ENCODE measurements around the gene ASB5. TPM values are rescaled to one million over a fixed set of nuclear protein-coding genes. Genes with fewer than 3 reads are reported as not detected.

Gene ASB5
- total RNA-seq, 3 donors from 2014 or later (not counting 1 experiment from before 2014, with no cell fraction given), result not detected

- no peaks in the 10 kb centered on the region for H3K4me1 ChIP-seq (ENCODE audit: control insufficient read depth, insufficient read depth, low read length)
- Mint-ChIP-seq H3K4me3 (no peak overlapping the region), H3K4me1 (no peaks in the 10 kb centered on the region), H3K9me3 (no peaks in the 10 kb centered on the region), H3K36me3 (no peaks in the 10 kb centered on the region), H3K27ac (no peak overlapping the region), H3K27me3 (ENCODE audit: low read depth in 2 of 2) (peaks cover 0 to 2% of the 10 kb centered on the region in 2 donors)
- TF ChIP-seq CTCF (IDR thresholded peaks at IDR 0.05), result no peak
- H3K4me3 ChIP-seq (ENCODE audit: low read length), result no peak overlapping the region
- 91% methylated on average over 8 of the region's 8 CpGs for WGBS (ENCODE audit: insufficient coverage)
- no peak overlapping the region for H3K27ac ChIP-seq (ENCODE audit: low read length)
- H3K9me3 ChIP-seq (ENCODE audit: control insufficient read depth, insufficient read depth, low read length), result no peaks in the 10 kb centered on the region
- intact Hi-C loops (cut with micrococcal nuclease), result no loop called here
- no peak for ATAC-seq
- peaks cover 2% of the 10 kb centered on the region for H3K27me3 ChIP-seq (ENCODE audit: control insufficient read depth, insufficient read depth, low read length)
- DNase-seq, result no peak
- H3K36me3 ChIP-seq (ENCODE audit: control insufficient read depth, insufficient read depth, low read length), result no peaks in the 10 kb centered on the region
These were observed 27.3 kb downstream of the ASB5 start for GRCh38 chr4:176241703-176242102.

GRCh38 chr4:176238826-176239225 lies 30.2 kb downstream of the ASB5 start:
- DNase-seq (no peak), ATAC-seq (no peak)
- Mint-ChIP-seq H3K9me3 (no peaks in the 10 kb centered on the region), H3K4me1 (no peaks in the 10 kb centered on the region), H3K36me3 (no peaks in the 10 kb centered on the region), H3K4me3 (no peak overlapping the region), H3K27ac (no peak overlapping the region), H3K27me3 (ENCODE audit: low read depth in 2 of 2) (peaks cover 0 to 11% of the 10 kb centered on the region in 2 donors)
- intact Hi-C loops (cut with micrococcal nuclease), result no loop called here
- H3K36me3 ChIP-seq (ENCODE audit: control insufficient read depth, insufficient read depth, low read length), result no peaks in the 10 kb centered on the region
- H3K4me3 ChIP-seq (ENCODE audit: low read length), result no peak overlapping the region
- no peak for TF ChIP-seq CTCF (IDR thresholded peaks at IDR 0.05)
- H3K4me1 ChIP-seq (ENCODE audit: control insufficient read depth, insufficient read depth, low read length), result no peaks in the 10 kb centered on the region
- H3K9me3 ChIP-seq (ENCODE audit: control insufficient read depth, insufficient read depth, low read length), result no peaks in the 10 kb centered on the region
- 50% methylated on average over 2 of the region's 4 CpGs for whole genome bisulfite sequencing (ENCODE audit: insufficient coverage)
- no peak overlapping the region for H3K27ac ChIP-seq (ENCODE audit: low read length)
- peaks cover 2% of the 10 kb centered on the region for H3K27me3 ChIP-seq (ENCODE audit: control insufficient read depth, insufficient read depth, low read length)

DNA sequence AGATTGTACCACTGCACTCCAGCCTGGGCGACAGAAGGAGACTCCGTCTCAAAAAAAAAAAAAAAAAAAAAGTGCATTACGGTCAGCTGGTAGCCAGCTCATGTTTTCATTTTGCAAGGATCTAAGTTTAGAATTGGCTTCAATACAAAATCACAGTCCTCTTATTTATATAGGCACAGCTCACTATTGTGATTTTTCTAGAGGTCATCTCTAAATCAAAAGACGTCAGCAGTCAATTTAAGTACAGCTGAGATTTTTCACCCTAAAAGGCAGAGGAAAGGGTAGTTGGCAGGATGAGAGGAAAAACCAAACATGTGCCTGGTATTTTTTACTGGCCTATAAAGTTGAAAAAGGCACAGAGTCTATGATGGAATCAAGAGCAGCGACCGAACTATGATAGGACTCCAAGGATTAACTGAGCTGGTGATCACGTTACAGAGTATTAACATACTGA lies 30.8 kb downstream of the ASB5 start:
- Mint-ChIP-seq H3K9me3 (no peaks in the 10 kb centered on the region), H3K36me3 (no peaks in the 10 kb centered on the region), H3K27me3 (ENCODE audit: low read depth in 2 of 2) (peaks cover 0 to 11% of the 10 kb centered on the region in 2 donors), H3K4me1 (no peaks in the 10 kb centered on the region), H3K27ac (no peak overlapping the region), H3K4me3 (no peak overlapping the region)
- Histone ChIP-seq H3K27me3 (ENCODE audit: control insufficient read depth, insufficient read depth, low read length) (peaks cover 2% of the 10 kb centered on the region), H3K9me3 (ENCODE audit: control insufficient read depth, insufficient read depth, low read length) (no peaks in the 10 kb centered on the region), H3K36me3 (ENCODE audit: control insufficient read depth, insufficient read depth, low read length) (no peaks in the 10 kb centered on the region), H3K4me1 (ENCODE audit: control insufficient read depth, insufficient read depth, low read length) (no peaks in the 10 kb centered on the region), H3K4me3 (ENCODE audit: low read length) (no peak overlapping the region), H3K27ac (ENCODE audit: low read length) (no peak overlapping the region)
- DNase-seq (no peak), ATAC-seq (no peak)
- 94% methylated on average over 6 of the region's 7 CpGs for WGBS (ENCODE audit: insufficient coverage)
- intact Hi-C loops (cut with micrococcal nuclease), result no loop called here
- TF ChIP-seq CTCF (IDR thresholded peaks at IDR 0.05), result no peak

DNA sequence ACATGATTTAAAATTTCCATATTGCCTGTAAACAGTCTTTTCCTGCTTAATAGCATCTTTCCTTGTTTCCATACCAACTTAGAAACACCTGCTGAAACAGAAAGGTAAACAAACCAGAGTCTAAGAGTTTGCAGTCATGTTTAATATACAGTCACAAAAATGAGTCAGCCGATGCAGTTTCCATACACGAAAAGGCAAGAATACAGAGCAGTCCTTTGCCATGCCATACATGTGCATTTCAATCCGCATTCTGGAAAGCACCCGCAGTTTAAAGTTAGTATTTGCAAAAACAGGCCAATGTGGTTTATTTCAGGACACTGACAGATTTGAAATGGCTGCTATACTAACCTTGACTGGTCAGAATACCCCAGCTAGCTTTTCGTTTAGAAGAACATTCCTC lies 32.1 kb downstream of the ASB5 start:
- WGBS (ENCODE audit: insufficient coverage), result 89% methylated on average over 5 of the region's 5 CpGs
- no peak for TF ChIP-seq CTCF (IDR thresholded peaks at IDR 0.05)
- ATAC-seq, result no peak

More for the DNA sequence above, 32.1 kb downstream of the ASB5 start:
- intact Hi-C loops (cut with micrococcal nuclease), result no loop called here
- Histone ChIP-seq H3K27ac (ENCODE audit: low read length) (no peak overlapping the region), H3K4me1 (ENCODE audit: control insufficient read depth, insufficient read depth, low read length) (no peaks in the 10 kb centered on the region), H3K9me3 (ENCODE audit: control insufficient read depth, insufficient read depth, low read length) (no peaks in the 10 kb centered on the region), H3K36me3 (ENCODE audit: control insufficient read depth, insufficient read depth, low read length) (no peaks in the 10 kb centered on the region), H3K4me3 (ENCODE audit: low read length) (no peak overlapping the region), H3K27me3 (ENCODE audit: control insufficient read depth, insufficient read depth, low read length) (peaks cover 2% of the 10 kb centered on the region)
- Mint-ChIP-seq H3K9me3 (no peaks in the 10 kb centered on the region), H3K4me1 (no peaks in the 10 kb centered on the region), H3K4me3 (no peak overlapping the region), H3K27me3 (ENCODE audit: low read depth in 2 of 2) (peaks cover 0 to 11% of the 10 kb centered on the region in 2 donors), H3K36me3 (no peaks in the 10 kb centered on the region), H3K27ac (no peak overlapping the region)
- no peak for DNase-seq

Measured in natural killer cell (primary cell).